Mucosa of gallbladder (tissue), 1 donor: ENCODE data around the gene GRPEL1. TPM values are rescaled to one million over a fixed set of nuclear protein-coding genes. Genes with fewer than 3 reads are reported as not detected.
"Not testable (repeated sequence)": the region's sequence is repeated elsewhere in the genome, so short reads cannot be mapped to it uniquely, and the experiment has no call there.

Experiments used
- DNase-seq: peaks from one replicate; pipeline ENCODE4 v3.0.0-alpha.2; 2020; ENCODE audit warnings: low spot score
- total RNA-seq: library from RNA; stranded (reverse); gene quantifications from one replicate; pipeline ENCODE4 v1.2.1, GENCODE V29; 2021
- donor health status: DM: no; HTN: no; CAD: no.

GRPEL1 gene
- total RNA-seq, result 27.5 TPM

GRCh38 chr4:7067452-7068278 lies at the start of gene GRPEL1:
Gene GRPEL1 (minus strand): TSS chr4:7068064. CDS start chr4:7068032, 32 bp downstream.
- DNase-seq, result peak; percentile 100

- no peak for DNase-seq
These were observed 48.8 kb upstream of the GRPEL1 start for GRCh38 chr4:7116705-7117104.

GRCh38 chr4:7115557-7116340 lies 47.9 kb upstream of the GRPEL1 start:
- no peak for DNase-seq

- no peak for DNase-seq
These were observed 44.8 kb upstream of the GRPEL1 start for GRCh38 chr4:7112656-7113055.

DNA sequence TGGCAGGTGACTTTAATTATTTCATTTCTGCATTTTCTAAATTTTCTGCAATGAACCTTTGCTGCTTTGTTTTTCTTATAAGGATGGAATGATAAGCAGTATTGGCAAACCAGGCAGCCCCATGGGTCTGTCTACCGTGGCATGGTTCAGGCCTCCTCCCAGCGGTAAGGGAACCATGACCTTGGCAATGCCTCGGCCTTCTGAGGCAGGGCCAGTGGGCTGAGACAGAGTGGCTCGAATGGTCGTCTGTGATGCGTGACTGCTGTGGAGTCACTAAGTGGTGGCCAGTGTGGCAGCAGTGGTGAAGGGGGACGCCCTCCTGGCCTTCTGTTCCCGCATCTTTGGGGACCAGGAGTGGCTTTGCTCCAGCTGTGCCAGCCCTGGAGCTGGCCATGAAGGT lies 43.6 kb upstream of the GRPEL1 start:
- DNase-seq, result no peak

DNA sequence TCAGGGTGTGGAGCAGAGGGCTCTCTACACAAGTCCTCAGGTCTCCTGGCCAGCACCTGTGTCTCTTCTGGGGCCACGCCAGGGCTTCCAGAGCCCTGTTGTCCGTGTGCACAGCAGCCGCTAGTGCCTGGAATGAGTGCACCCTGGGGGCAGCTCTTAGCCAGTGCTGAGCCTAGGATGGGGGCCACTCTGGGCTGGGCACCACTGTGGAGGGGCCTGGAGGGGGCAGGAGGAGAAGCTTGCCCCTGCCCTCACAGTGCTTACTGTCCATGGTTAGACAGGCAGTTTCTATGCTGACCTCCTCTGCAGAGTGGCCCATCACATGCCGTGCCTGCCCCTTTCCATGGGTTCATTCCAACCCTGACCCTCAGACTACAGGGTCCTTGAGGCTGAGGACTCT lies 42.7 kb upstream of the GRPEL1 start:
- no peak for DNase-seq

GRCh38 chr4:7109169-7109568 lies 41.3 kb upstream of the GRPEL1 start:
- no peak for DNase-seq

DNA sequence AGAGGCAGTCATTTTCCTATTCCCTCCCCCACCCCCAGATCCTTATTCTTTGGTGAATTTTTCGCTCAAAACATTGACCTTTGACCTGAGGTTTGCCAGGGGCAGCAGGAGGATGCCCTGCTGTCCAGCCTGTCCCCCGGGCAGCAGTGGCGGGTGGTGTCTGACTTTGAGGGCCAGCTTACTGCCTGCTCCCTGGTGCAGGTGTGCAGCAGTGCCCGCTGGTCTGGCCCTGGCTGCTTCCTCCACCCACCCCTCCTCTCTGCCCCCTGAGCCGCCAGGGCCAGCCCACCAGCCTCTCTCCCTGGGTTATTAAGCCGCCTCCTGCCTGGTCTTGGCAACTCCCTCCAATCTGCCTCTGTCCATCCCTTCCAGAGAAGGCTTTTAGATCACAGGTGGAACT lies 40.8 kb upstream of the GRPEL1 start:
- DNase-seq, result no peak

DNA sequence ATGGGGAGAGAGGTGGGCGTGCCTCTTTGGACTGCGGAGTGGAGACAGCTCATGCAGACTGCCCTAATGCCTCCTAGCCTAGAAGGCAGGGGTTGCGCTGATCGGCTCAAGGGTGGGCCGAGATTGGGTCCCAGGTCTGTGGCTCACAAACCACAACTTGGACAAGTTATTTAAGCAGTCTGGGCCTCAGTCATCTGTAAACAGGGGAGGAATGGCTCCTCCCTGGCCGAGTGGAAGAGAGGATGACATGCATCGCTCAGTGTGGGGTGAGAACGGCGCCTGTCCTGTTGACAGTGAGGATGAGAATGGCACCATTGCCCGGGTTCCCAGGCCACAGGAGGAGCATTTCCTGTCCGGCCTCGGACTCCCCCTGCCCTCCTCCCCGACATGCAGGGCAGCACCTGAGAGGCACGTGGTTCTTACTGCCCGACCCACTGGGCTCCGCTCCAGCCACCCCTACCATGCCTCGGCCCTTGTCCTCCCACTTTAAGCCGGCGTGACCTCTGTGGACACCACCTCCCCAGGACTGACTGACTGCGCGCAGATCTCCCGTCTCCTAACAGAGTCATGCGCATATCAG lies 40.3 kb upstream of the GRPEL1 start:
- no peak for DNase-seq

- DNase-seq, result no peak
These were observed 39.5 kb upstream of the GRPEL1 start for GRCh38 chr4:7107166-7107905.

GRCh38 chr4:7105276-7105675 lies 37.4 kb upstream of the GRPEL1 start:
- no peak for DNase-seq

GRCh38 chr4:7104366-7105031 lies 36.6 kb upstream of the GRPEL1 start:
- no peak for DNase-seq

GRCh38 chr4:7103607-7104365 lies 35.9 kb upstream of the GRPEL1 start:
- peak; percentile 87 for DNase-seq

GRCh38 chr4:7103031-7103606 lies 35.3 kb upstream of the GRPEL1 start:
- DNase-seq, result peak; percentile 90

DNA sequence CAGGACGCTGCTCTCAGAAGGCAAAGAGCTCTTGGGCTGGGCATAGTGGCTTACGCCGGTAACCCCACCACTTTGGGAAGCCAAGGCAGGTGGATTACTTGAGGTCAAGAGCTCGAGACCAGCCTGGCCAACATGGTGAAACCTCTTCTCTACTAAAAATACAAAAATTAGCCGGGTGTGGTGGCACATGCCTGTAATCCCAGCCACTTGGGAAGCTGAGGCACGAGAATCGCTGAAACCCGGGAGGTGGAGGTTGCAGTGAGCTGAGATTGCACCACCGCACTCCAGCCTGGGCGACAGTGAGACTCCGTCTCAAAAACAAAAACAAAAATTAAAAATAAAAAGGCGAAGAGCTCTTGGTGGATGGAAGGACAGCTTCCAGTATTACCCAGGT lies 34.6 kb upstream of the GRPEL1 start:
- DNase-seq, result not testable (repeated sequence)

DNA sequence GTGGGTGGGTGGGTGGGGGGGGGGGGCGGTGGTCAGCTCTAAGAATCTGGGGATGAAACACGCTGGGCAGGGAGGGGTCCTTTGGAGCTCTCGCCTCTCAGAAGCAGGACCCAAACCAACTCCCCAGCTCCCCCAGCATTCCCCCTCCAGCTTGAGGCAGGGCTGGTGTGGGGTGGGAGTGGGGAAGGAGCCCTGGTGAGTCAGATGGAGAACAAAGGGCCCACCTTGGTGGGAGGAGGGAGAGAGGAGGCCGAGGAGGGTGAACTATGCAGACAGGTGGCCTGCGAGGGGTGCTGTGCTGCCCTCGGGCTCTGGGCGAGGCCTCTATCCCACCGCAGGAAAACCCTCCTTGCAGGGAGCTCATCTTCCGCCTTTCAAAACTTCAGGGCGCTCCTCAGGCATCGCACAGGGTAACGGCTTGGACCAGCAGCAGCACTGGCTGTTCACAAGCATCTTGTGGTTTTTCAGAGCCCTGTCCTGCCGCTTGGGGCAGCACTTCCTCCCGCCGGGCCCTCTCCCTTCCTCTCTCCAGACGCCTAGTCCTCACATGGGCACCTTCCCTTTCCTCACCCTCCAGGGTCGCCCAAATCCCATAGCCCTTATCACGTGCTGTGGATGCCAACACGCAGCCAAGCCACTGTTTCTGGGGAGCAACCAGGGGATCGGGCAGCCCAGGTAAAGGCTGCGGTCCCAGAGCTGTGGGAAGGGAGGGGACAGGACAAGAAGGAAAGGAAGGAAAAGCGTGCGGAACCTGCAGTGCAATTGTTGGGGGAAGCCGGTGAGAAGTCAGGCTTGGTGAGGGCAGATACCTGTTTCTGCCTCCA lies 34.0 kb upstream of the GRPEL1 start:
- DNase-seq, result peak; percentile 74

GRCh38 chr4:7096236-7096635 lies 28.4 kb upstream of the GRPEL1 start:
- DNase-seq, result no peak

- DNase-seq, result no peak
These were observed 27.8 kb upstream of the GRPEL1 start for GRCh38 chr4:7095611-7096155.

- DNase-seq, result no peak
These were observed 27.1 kb upstream of the GRPEL1 start for GRCh38 chr4:7094916-7095315.
